Hepatocyte (in vitro differentiated cells): ENCODE results near the gene RUFY3. TPM values are rescaled to one million over a fixed set of nuclear protein-coding genes. Genes with fewer than 3 reads are reported as not detected.

Experiments used
- DNase-seq: peaks from one replicate; pipeline ENCODE4 v3.0.0-alpha.2; 2016; ENCODE audit warnings: low spot score
- H2AFZ ChIP-seq: fragments of 200-600 bp; sonication (generic); 2 replicates; pipeline ENCODE4 v1.6.0; 2016; ENCODE audit warnings: antibody characterized with exemption, mild to moderate bottlenecking
- H3K27ac ChIP-seq: fragments of 200-600 bp; sonication (generic); 2 replicates; pipeline ENCODE4 v1.5.1; 2016; ENCODE audit warnings: mild to moderate bottlenecking
- H3K27me3 ChIP-seq: fragments of 200-600 bp; sonication (generic); 2 replicates; pipeline ENCODE4 v1.6.1; 2016
- H3K36me3 ChIP-seq: fragments of 200-600 bp; sonication (generic); replicated peaks from 2 replicates; pipeline ENCODE4 v1.5.1; 2016; ENCODE audit warnings: low read depth; ENCODE audit not compliant: insufficient read depth
- H3K4me1 ChIP-seq: fragments of 200-600 bp; sonication (generic); 2 replicates; pipeline ENCODE4 v1.5.1; 2016; ENCODE audit warnings: mild to moderate bottlenecking, moderate library complexity; ENCODE audit not compliant: insufficient read depth
- H3K4me2 ChIP-seq: fragments of 200-600 bp; sonication (generic); 2 replicates; pipeline ENCODE4 v1.6.0; 2016
- H3K4me3 ChIP-seq: fragments of 200-600 bp; sonication (generic); 2 replicates; pipeline ENCODE4 v1.5.1; 2016; ENCODE audit warnings: mild to moderate bottlenecking
- H3K79me2 ChIP-seq: fragments of 200-600 bp; sonication (generic); 2 replicates; pipeline ENCODE4 v1.6.0; 2017; ENCODE audit warnings: mild to moderate bottlenecking
- H3K9me2 ChIP-seq: fragments of 200-600 bp; sonication (generic); replicated peaks from 2 replicates; pipeline ENCODE4 v1.6.0; 2017; ENCODE audit warnings: mild to moderate bottlenecking; ENCODE audit not compliant: insufficient read depth
- H3K9me3 ChIP-seq: fragments of 200-600 bp; sonication (generic); 2 replicates; pipeline ENCODE4 v1.5.1; 2016; ENCODE audit warnings: low read depth, mild to moderate bottlenecking
- H4K20me1 ChIP-seq: fragments of 200-600 bp; sonication (generic); 2 replicates; pipeline ENCODE4 v1.6.0; 2016; ENCODE audit warnings: mild to moderate bottlenecking; ENCODE audit not compliant: insufficient read depth, poor library complexity, severe bottlenecking
- CTCF ChIP-seq: fragments of 200-600 bp; sonication (generic); IDR thresholded peaks from 2 replicates; pipeline ENCODE4 v1.5.1; 2016; ENCODE audit warnings: antibody characterized with exemption, mild to moderate bottlenecking; ENCODE audit not compliant: poor library complexity
- EZH2 ChIP-seq: fragments of 200-600 bp; sonication (generic); IDR thresholded peaks from 2 replicates; pipeline ENCODE4 v1.6.1; 2016; ENCODE audit warnings: antibody characterized with exemption, mild to moderate bottlenecking, borderline replicate concordance
- EZH2phosphoT487 ChIP-seq: fragments of 200-600 bp; sonication (generic); IDR thresholded peaks from one replicate; pipeline ENCODE4 v1.6.1; 2018; ENCODE audit warnings: antibody characterized with exemption, mild to moderate bottlenecking, low read depth, moderate library complexity; ENCODE audit not compliant: unreplicated experiment, severe bottlenecking
- WGBS: methylation state at CpG from one replicate; pipeline ENCODE4 v1.1.6; 2016; ENCODE audit warnings: low lambda C conversion rate; ENCODE audit errors: missing lambda C conversion rate; 5-methylcytosine and 5-hydroxymethylcytosine counted together
- polyA plus RNA-seq: library from polyadenylated mRNA; unstranded; fragments of >200 nt; fragmentation: Nextera tagmentation; extraction: Ambion mirVana; gene quantifications from 2 replicates; pipeline ENCODE4 v1.2.1, GENCODE V29; 2016
- small RNA-seq: library from RNA; depleted of rRNA; stranded (forward); fragments of <200 nt; gene quantifications from one replicate; pipeline ENCODE3, GENCODE V24; 2014
- total RNA-seq: library from RNA; depleted of rRNA; stranded (reverse); fragments of >200 nt; gene quantifications from 2 replicates; pipeline ENCODE4 v1.2.3, GENCODE V29; 2014

The RUFY3 gene
- total and polyA plus RNA-seq, 2 experiments from 2014 or later = 22.2 to 40.1 TPM

- Histone ChIP-seq H3K4me1 (no peaks in the 10 kb centered on the region), H3K4me3 (no peak overlapping the region), H4K20me1 (no peaks in the 10 kb centered on the region), H3K27ac (no peak overlapping the region), H3K4me2 (no peak overlapping the region), H3K36me3 (no peaks in the 10 kb centered on the region), H2AFZ (no peak overlapping the region), H3K9me3 (no peaks in the 10 kb centered on the region), H3K9me2 (no peaks in the 10 kb centered on the region), H3K27me3 (no peaks in the 10 kb centered on the region), H3K79me2 (no peaks in the 10 kb centered on the region)
- WGBS = 93% methylated on average over 5 of the region's 5 CpGs
- no peak for DNase-seq
- TF ChIP-seq EZH2phosphoT487 (no peak), EZH2 (no peak), CTCF (no peak)
Measured at GRCh38 chr4:70849291-70849690, 127.5 kb downstream of the RUFY3 start.

GRCh38 chr4:70855464-70855863 lies 133.7 kb downstream of the RUFY3 start:
- DNase-seq = no peak
- TF ChIP-seq CTCF (no peak), EZH2 (no peak), EZH2phosphoT487 (no peak)
- H3K4me2 ChIP-seq = no peak overlapping the region
- no peaks in the 10 kb centered on the region for H4K20me1 ChIP-seq
- no peaks in the 10 kb centered on the region for H3K9me2 ChIP-seq
- H3K9me3 ChIP-seq = no peaks in the 10 kb centered on the region
- no peaks in the 10 kb centered on the region for H3K4me1 ChIP-seq
- no peaks in the 10 kb centered on the region for H3K79me2 ChIP-seq
- no peak overlapping the region for H3K27ac ChIP-seq
- H2AFZ ChIP-seq = no peak overlapping the region
- no peak overlapping the region for H3K4me3 ChIP-seq
- WGBS = 88% methylated on average over 2 of the region's 2 CpGs
- H3K36me3 ChIP-seq = no peaks in the 10 kb centered on the region
- H3K27me3 ChIP-seq = no peaks in the 10 kb centered on the region

Small RNA genes within 50 kb of the gene (small RNA-seq; reads per million reads assigned to genes)
- gene RF00026 = not detected
- gene RNU6-520P = not detected
- not detected for gene RNU6-784P
- gene RNU6-891P = not detected

Other genes with a start within 250 kb of the RUFY3 start
- gene MUC7, start 249.8 kb upstream of the RUFY3 start, total RNA-seq = not detected in 2 replicates
- not detected in 2 replicates for gene MUC7, start 249.8 kb upstream of the RUFY3 start, polyA plus RNA-seq
- gene AMTN, start 203.4 kb upstream of the RUFY3 start, total RNA-seq = not detected in 2 replicates
- not detected in 2 replicates for gene AMTN, start 203.4 kb upstream of the RUFY3 start, polyA plus RNA-seq
- not detected in 2 replicates for gene AMBN, start 129.7 kb upstream of the RUFY3 start, total RNA-seq
- not detected in 2 replicates for gene AMBN, start 129.7 kb upstream of the RUFY3 start, polyA plus RNA-seq
- 0.20 and 4.4 TPM in 2 replicates for gene ENAM, start 93.2 kb upstream of the RUFY3 start, total RNA-seq
- gene ENAM, start 93.2 kb upstream of the RUFY3 start, polyA plus RNA-seq = 0.64 TPM in 1 of 2 replicates, not detected in the other
- 0.44 TPM in 1 of 2 replicates, not detected in the other for gene JCHAIN, start 55.5 kb upstream of the RUFY3 start, total RNA-seq
- not detected in 2 replicates for gene JCHAIN, start 55.5 kb upstream of the RUFY3 start, polyA plus RNA-seq
- 16.2 and 19.8 TPM in 2 replicates for gene UTP3, start 33.4 kb upstream of the RUFY3 start, total RNA-seq
- gene UTP3, start 33.4 kb upstream of the RUFY3 start, polyA plus RNA-seq = 12.0 and 13.9 TPM in 2 replicates
- 85.1 and 85.4 TPM in 2 replicates for gene GRSF1, start 117.9 kb downstream of the RUFY3 start, total RNA-seq
- 78.2 and 80.0 TPM in 2 replicates for gene GRSF1, start 117.9 kb downstream of the RUFY3 start, polyA plus RNA-seq
- 20.6 and 23.5 TPM in 2 replicates for gene MOB1B, start 180.4 kb downstream of the RUFY3 start, total RNA-seq
- 2.7 and 5.3 TPM in 2 replicates for gene MOB1B, start 180.4 kb downstream of the RUFY3 start, polyA plus RNA-seq